Neural crest cell (in vitro differentiated cells): Measurements from ENCODE around the gene VPS11. TPM values are rescaled to one million over a fixed set of nuclear protein-coding genes. Genes with fewer than 3 reads are reported as not detected.

Experiments used
- DNase-seq: peaks from one replicate; pipeline ENCODE4 v3.0.0; 2021; ENCODE audit warnings: low read depth, mixed read lengths, low spot score
- H3K27ac Mint-ChIP-seq: one replicate; pipeline ENCODE4 v1.8.0; 2021; ENCODE audit warnings: mild to moderate bottlenecking, mixed read lengths; ENCODE audit not compliant: unreplicated experiment
- H3K27me3 Mint-ChIP-seq: 2 replicates; pipeline ENCODE4 v1.8.0; 2021; ENCODE audit warnings: low read depth, mild to moderate bottlenecking, mixed read lengths
- H3K36me3 Mint-ChIP-seq: 2 replicates; pipeline ENCODE4 v1.8.0; 2021; ENCODE audit warnings: low read depth, mild to moderate bottlenecking, mixed read lengths
- H3K4me1 Mint-ChIP-seq: 2 replicates; pipeline ENCODE4 v1.8.0; 2021; ENCODE audit warnings: mixed read lengths
- H3K4me3 Mint-ChIP-seq: one replicate; pipeline ENCODE4 v1.8.0; 2021; ENCODE audit warnings: mild to moderate bottlenecking, mixed read lengths
- H3K9me3 Mint-ChIP-seq: 2 replicates; pipeline ENCODE4 v1.8.0; 2021; ENCODE audit warnings: mixed read lengths
- CTCF ChIP-seq: fragments of 200-600 bp; sonication (generic); conservative IDR thresholded peaks from 2 replicates; pipeline ENCODE4 v1.5.0; 2021; ENCODE audit warnings: antibody characterized with exemption, mild to moderate bottlenecking
- total RNA-seq: library from RNA; stranded (reverse); gene quantifications from 2 replicates; pipeline ENCODE4 v1.2.1, GENCODE V29; 2021

Gene VPS11
- total RNA-seq, 1 donor from 2014 or later, result 30.6 TPM

DNA sequence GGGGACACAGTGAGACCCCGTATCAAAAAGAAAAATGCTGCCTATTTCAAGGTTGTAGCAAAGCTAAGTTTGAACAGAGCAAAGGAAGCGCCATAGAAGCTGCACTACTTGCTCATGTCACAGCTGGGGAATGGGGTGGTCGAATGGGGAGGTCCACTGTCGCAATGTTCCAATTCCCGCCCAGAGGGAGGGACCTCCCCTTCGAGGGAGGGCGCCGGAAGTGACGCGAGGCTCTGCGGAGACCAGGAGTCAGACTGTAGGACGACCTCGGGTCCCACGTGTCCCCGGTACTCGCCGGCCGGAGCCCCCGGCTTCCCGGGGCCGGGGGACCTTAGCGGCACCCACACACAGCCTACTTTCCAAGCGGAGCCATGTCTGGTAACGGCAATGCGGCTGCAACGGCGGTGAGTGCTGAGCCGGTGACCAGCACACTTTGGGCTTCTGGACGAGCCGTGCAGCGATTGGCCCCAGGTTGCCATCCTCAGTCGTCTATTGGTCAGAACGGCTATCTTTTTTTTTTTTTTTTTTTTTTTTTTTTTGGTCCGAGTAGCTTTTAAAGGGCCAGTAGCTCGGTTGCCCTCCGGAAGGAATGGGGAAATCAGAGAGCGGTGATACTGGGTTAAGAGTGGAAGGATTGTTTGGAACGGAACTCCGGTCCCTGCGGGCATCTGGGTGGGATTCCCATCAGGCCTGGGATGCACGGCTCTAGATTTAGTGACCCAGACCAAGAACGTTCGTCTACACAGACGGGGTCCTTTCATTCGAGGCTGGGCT is 17.2 kb downstream of the VPS11 start, which contains the start of gene HMBS:
Gene HMBS, plus strand, starts transcription at position 219 of the 774 bp plus-strand sequence. Its CDS starts 153 bp downstream, at position 372.
- peaks cover 3% of the 10 kb centered on the region for H3K36me3 Mint-ChIP-seq
- H3K4me1 Mint-ChIP-seq, result peaks cover 39% of the 10 kb centered on the region
- H3K27me3 Mint-ChIP-seq, result no peaks in the 10 kb centered on the region
- H3K27ac Mint-ChIP-seq, result peak within 1 kb of the TSS; percentile 96
- no peaks in the 10 kb centered on the region for H3K9me3 Mint-ChIP-seq
- no peak for TF ChIP-seq CTCF
- peak within 1 kb of the TSS; percentile 100 for H3K4me3 Mint-ChIP-seq
- peak; percentile 88 for DNase-seq

DNA sequence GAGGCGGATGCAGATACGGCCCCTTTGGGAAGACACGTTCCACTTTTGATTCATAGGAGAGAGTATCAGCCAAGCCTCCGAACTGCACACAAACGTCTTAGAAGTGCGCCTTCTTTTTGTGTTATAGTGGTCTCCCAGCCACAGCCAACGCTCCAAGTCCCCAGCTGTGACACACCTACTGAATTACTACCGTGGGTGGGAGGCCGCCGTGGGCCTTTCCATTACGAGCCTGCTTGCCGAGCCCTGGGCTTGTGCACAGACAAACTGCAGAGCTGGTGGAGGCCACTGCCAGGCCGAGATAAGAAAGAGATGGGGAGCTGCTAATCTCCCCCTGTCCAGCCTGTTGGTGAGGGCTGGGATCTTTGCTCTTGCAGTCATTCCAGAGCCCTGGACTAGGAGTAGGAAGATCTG is 17.8 kb downstream of the VPS11 start:
- Mint-ChIP-seq H3K4me3 (peak overlapping the region; percentile 100), H3K9me3 (no peaks in the 10 kb centered on the region), H3K27ac (peak overlapping the region; percentile 96), H3K4me1 (peaks cover 45% of the 10 kb centered on the region), H3K36me3 (peaks cover 2% of the 10 kb centered on the region), H3K27me3 (no peaks in the 10 kb centered on the region)
- no peak for TF ChIP-seq CTCF
- no peak for DNase-seq

GRCh38 chr11:119087123-119087522 is 19.5 kb downstream of the VPS11 start:
- no peak for TF ChIP-seq CTCF
- H3K4me1 Mint-ChIP-seq, result peaks cover 42% of the 10 kb centered on the region
- no peaks in the 10 kb centered on the region for H3K9me3 Mint-ChIP-seq
- H3K27ac Mint-ChIP-seq, result no peak overlapping the region
- H3K36me3 Mint-ChIP-seq, result peaks cover 5% of the 10 kb centered on the region
- peak overlapping the region; percentile 82 for H3K4me3 Mint-ChIP-seq
- no peak for DNase-seq
- no peaks in the 10 kb centered on the region for H3K27me3 Mint-ChIP-seq

DNA sequence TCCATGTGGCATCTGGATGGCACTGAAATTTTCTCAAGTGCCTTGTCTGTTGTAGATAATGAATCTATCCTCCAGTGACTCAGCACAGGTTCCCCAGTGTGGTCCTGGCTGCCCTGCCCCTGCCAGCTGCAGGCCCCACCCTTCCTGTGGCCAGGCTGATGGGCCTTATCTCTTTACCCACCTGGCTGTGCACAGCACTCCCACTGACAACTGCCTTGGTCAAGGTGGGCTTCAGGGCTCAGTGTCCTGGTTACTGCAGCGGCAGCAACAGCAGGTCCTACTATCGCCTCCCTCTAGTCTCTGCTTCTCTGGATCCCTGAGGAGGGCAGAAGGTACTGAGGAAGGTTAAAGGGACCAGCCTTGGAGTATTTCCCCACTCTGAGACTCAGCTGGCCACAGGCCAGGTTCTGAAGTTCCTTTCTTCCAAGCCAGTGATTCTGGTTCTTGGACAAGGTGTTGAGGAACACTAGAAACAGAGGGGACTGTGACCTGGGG is 20.2 kb downstream of the VPS11 start:
- TF ChIP-seq CTCF, result no peak
- Mint-ChIP-seq H3K4me1 (peaks cover 47% of the 10 kb centered on the region), H3K27ac (peak overlapping the region; percentile 27), H3K36me3 (peaks cover 12% of the 10 kb centered on the region), H3K9me3 (no peaks in the 10 kb centered on the region), H3K4me3 (peak overlapping the region; percentile 82), H3K27me3 (peaks cover 5% of the 10 kb centered on the region)
- no peak for DNase-seq

- H3K4me3 Mint-ChIP-seq, result peak overlapping the region; percentile 72
- H3K27ac Mint-ChIP-seq, result no peak overlapping the region
- DNase-seq, result no peak
- H3K9me3 Mint-ChIP-seq, result no peaks in the 10 kb centered on the region
- H3K27me3 Mint-ChIP-seq, result peaks cover 7% of the 10 kb centered on the region
- H3K36me3 Mint-ChIP-seq, result peaks cover 16% of the 10 kb centered on the region
- TF ChIP-seq CTCF, result no peak
- peaks cover 50% of the 10 kb centered on the region for H3K4me1 Mint-ChIP-seq
Observed at GRCh38 chr11:119088406-119088805, 20.8 kb downstream of the VPS11 start.
